Activated CD4-positive, alpha-beta T cell treated with anti-CD3 and anti-CD28 coated beads, Interleukin-2, amount 10 ng/mL, durations not matched to agents 7 days and 5 days (primary cell): ENCODE measurements around the gene RIF1. TPM values are rescaled to one million over a fixed set of nuclear protein-coding genes. Genes with fewer than 3 reads are reported as not detected.

ENCODE experiments used
- CTCF ChIA-PET: fragments of 350-600 bp; sonication (Branson Sonifier 250); formaldehyde crosslinking; loops from one replicate; lab custom pipeline; 2021; ENCODE audit warnings: antibody characterized with exemption; lab: Charles Lee
- POLR2A ChIA-PET: fragments of 350-600 bp; sonication (Branson Sonifier 250); formaldehyde crosslinking; loops from one replicate; lab custom pipeline; 2021; ENCODE audit warnings: antibody characterized with exemption; lab: Charles Lee
- DNase-seq: peaks from one replicate; pipeline ENCODE4 v3.0.0-alpha.2; 2020
- H3K27ac Mint-ChIP-seq: one replicate; pipeline ENCODE4 v1.8.0; 2021; ENCODE audit warnings: mild to moderate bottlenecking, moderate library complexity, mixed read lengths
- H3K27me3 Mint-ChIP-seq: one replicate; pipeline ENCODE4 v1.8.0; 2021; ENCODE audit warnings: mixed read lengths
- H3K36me3 Mint-ChIP-seq: one replicate; pipeline ENCODE4 v1.8.0; 2021; ENCODE audit warnings: low read depth, mixed read lengths
- H3K4me1 Mint-ChIP-seq: one replicate; pipeline ENCODE4 v1.8.0; 2021; ENCODE audit warnings: mixed read lengths
- H3K4me3 Mint-ChIP-seq: one replicate; pipeline ENCODE4 v1.8.0; 2021; ENCODE audit warnings: mild to moderate bottlenecking, moderate library complexity, mixed read lengths
- H3K9me3 Mint-ChIP-seq: one replicate; pipeline ENCODE4 v1.8.0; 2021; ENCODE audit warnings: mixed read lengths
- total RNA-seq, 2 experiments: library from RNA; stranded (reverse); gene quantifications; one replicate each; pipeline ENCODE4 v1.2.3, GENCODE V29; 2021

RIF1 gene
- total RNA-seq, 2 experiments from 2014 or later: 57.1 to 57.3 TPM

GRCh38 chr2:151437630-151438029 is 27.9 kb downstream of the RIF1 start:
- H3K36me3 Mint-ChIP-seq: peaks cover 44% of the 10 kb centered on the region

DNA sequence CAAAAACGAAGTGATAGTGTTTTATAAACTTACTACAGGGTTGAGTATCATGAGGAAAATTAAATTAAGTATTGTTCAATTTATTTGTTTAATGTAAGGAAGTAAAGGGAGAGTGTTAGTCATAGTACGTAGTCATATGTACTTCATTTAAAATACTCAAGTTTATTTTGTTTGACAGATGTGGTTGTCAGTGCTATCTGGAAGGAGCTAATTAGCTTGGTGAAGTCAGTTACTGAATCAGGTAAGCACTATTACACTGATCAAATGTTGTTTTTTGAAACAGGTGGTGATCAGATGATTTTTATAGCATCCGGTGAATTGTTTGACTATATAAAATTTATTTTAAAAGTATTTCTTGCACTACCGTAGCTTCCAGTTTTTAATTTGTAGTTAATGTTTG is 28.8 kb downstream of the RIF1 start:
- POLR2A ChIA-PET: no interaction called here
- H3K9me3 Mint-ChIP-seq: no peaks in the 10 kb centered on the region
- DNase-seq: no peak
- H3K27ac Mint-ChIP-seq: no peak overlapping the region
- H3K4me1 Mint-ChIP-seq: peaks cover 13% of the 10 kb centered on the region
- CTCF ChIA-PET: interaction anchor here (0.6 to 1.1 kb wide), 5 partner anchors 8 to 277 kb away, joined by 3 to 5 read pairs (median 3); no protein-coding TSS in a partner anchor
- no peaks in the 10 kb centered on the region for H3K27me3 Mint-ChIP-seq
- H3K36me3 Mint-ChIP-seq: peaks cover 43% of the 10 kb centered on the region
- no peak overlapping the region for H3K4me3 Mint-ChIP-seq

More at GRCh38 chr2:151437630-151438029, 27.9 kb downstream of the RIF1 start:
- H3K27me3 Mint-ChIP-seq: no peaks in the 10 kb centered on the region
- H3K27ac Mint-ChIP-seq: peak overlapping the region; percentile 71
- CTCF ChIA-PET: interaction anchor here (0.5 to 1.3 kb wide), 7 partner anchors 9 to 590 kb away, joined by 3 to 5 read pairs (median 4); partner anchors contain the start of gene RIF1
- DNase-seq: peak; percentile 28
- no peak overlapping the region for H3K4me3 Mint-ChIP-seq
- POLR2A ChIA-PET: no interaction called here
- H3K9me3 Mint-ChIP-seq: no peaks in the 10 kb centered on the region
- H3K4me1 Mint-ChIP-seq: peaks cover 13% of the 10 kb centered on the region

DNA sequence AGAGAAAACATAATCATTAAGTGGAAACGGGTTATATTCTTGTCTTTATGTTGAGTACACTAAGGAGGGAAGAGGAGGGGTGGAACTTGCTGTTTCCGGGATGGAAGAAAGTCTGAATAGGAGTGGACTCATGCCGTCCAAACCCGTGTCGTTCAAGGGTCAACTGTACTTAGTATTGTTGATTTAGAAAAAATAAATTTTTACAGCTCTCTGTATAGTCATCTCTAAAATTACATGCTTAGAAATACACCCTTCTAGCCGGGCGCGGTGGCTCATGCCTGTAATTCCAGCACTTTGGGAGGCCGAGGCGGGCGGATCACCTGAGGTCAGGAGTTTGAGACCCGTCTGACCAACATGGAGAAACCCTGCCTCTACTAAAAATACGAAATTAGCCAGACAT is 29.4 kb downstream of the RIF1 start:
- peaks cover 13% of the 10 kb centered on the region for H3K4me1 Mint-ChIP-seq
- no peak for DNase-seq
- POLR2A ChIA-PET: no interaction called here
- H3K36me3 Mint-ChIP-seq: peaks cover 46% of the 10 kb centered on the region
- H3K27ac Mint-ChIP-seq: no peak overlapping the region
- no peak overlapping the region for H3K4me3 Mint-ChIP-seq
- H3K27me3 Mint-ChIP-seq: no peaks in the 10 kb centered on the region
- no peaks in the 10 kb centered on the region for H3K9me3 Mint-ChIP-seq
- CTCF ChIA-PET: no interaction called here

GRCh38 chr2:151459358-151459757 is 49.7 kb downstream of the RIF1 start:
- Mint-ChIP-seq H3K36me3 (peaks cover 58% of the 10 kb centered on the region), H3K9me3 (no peaks in the 10 kb centered on the region), H3K4me1 (no peaks in the 10 kb centered on the region), H3K4me3 (no peak overlapping the region), H3K27me3 (no peaks in the 10 kb centered on the region), H3K27ac (no peak overlapping the region)
- POLR2A ChIA-PET: no interaction called here
- CTCF ChIA-PET: interaction anchor here (1.4 kb wide), 1 partner anchor 10 kb away, joined by 4 read pairs; no protein-coding TSS in a partner anchor
- no peak for DNase-seq

DNA sequence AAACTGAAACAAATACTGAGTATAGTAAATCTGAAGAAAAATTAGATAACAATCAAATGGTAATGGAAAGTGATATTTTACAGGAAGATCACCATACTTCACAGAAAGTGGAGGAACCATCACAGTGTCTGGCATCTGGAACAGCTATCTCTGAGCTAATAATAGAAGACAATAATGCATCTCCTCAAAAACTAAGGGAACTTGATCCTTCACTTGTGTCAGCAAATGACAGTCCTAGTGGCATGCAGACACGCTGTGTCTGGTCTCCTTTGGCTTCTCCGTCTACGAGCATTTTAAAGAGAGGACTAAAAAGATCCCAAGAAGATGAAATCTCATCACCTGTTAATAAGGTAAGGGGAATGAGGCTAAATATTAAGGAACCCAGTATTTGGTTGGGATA is 56.1 kb downstream of the RIF1 start:
- H3K4me1 Mint-ChIP-seq: no peaks in the 10 kb centered on the region
- CTCF ChIA-PET: interaction anchor here (0.8 to 1.2 kb wide), 2 partner anchors 12 to 176 kb away, joined by 5 read pairs; partner anchors contain the start of gene NMI
- H3K9me3 Mint-ChIP-seq: peaks cover 3% of the 10 kb centered on the region
- no peak for DNase-seq
- no peak overlapping the region for H3K4me3 Mint-ChIP-seq
- POLR2A ChIA-PET: no interaction called here
- H3K27me3 Mint-ChIP-seq: no peaks in the 10 kb centered on the region
- peaks cover 83% of the 10 kb centered on the region for H3K36me3 Mint-ChIP-seq
- no peak overlapping the region for H3K27ac Mint-ChIP-seq

- Mint-ChIP-seq H3K27ac (no peak overlapping the region), H3K9me3 (peaks cover 6% of the 10 kb centered on the region), H3K4me1 (peaks cover 9% of the 10 kb centered on the region), H3K4me3 (no peak overlapping the region), H3K36me3 (peaks cover 87% of the 10 kb centered on the region), H3K27me3 (no peaks in the 10 kb centered on the region)
- POLR2A ChIA-PET: interaction anchor here (0.6 kb wide), 1 partner anchor 23 kb away, joined by 4 read pairs; no protein-coding TSS in a partner anchor
- CTCF ChIA-PET: interaction anchor here (0.6 to 1.6 kb wide), 3 partner anchors 10 to 28 kb away, joined by 3 to 4 read pairs (median 3); no protein-coding TSS in a partner anchor
- DNase-seq: no peak
These were observed 60.9 kb downstream of the RIF1 start for GRCh38 chr2:151470556-151470955.

DNA sequence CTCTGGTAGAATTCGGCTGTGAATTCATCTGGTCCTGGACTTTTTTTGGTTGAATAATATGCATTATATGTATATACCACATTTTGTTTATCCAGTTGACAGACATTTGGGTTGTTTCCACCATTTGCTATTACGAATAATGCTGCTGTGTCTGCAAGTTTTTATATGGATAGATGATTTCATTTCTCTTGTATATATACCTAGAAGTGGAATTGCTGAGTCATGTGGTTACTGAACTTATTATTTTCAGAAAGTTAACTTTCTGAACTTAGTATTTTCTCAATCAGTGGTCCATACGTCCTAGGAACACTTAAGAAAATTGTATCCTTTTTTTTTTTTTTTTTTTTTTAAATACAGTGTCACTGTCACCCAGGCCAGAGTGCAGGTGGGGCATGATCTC is 63.3 kb downstream of the RIF1 start:
- CTCF ChIA-PET: no interaction called here

DNA sequence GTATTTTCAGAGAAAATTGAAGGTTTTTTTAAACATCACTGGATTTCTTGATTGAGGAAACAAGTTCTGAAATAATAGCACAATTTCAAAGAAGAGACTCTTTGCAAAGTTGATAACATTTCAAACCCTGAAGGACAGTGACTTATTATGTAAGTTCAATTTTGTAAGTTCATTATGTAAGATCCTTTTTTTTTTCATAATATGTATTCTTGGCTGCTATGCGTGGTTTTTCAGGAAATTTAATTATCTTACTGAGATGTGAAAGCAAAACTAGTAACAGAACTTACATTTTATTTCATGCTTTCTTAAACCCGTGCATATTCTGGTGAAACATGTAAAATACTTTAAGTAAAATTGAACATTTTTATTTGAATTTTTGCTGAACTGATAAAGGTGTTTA is 65.4 kb downstream of the RIF1 start:
- peaks cover 4% of the 10 kb centered on the region for H3K9me3 Mint-ChIP-seq
- H3K27me3 Mint-ChIP-seq: no peaks in the 10 kb centered on the region
- H3K4me3 Mint-ChIP-seq: no peak overlapping the region
- no peak overlapping the region for H3K27ac Mint-ChIP-seq
- DNase-seq: no peak
- ChIA-PET CTCF (interaction anchor here (1.1 to 1.3 kb wide), 2 partner anchors 14 to 37 kb away, joined by 3 to 4 read pairs; no protein-coding TSS in a partner anchor), POLR2A (interaction anchor here (0.5 kb wide), 1 partner anchor 413 kb away, joined by 3 read pairs; no protein-coding TSS in a partner anchor)
- peaks cover 11% of the 10 kb centered on the region for H3K4me1 Mint-ChIP-seq
- peaks cover 79% of the 10 kb centered on the region for H3K36me3 Mint-ChIP-seq

More for the DNA sequence above, 63.3 kb downstream of the RIF1 start:
- Mint-ChIP-seq H3K9me3 (peaks cover 6% of the 10 kb centered on the region), H3K4me1 (peaks cover 9% of the 10 kb centered on the region), H3K36me3 (peaks cover 82% of the 10 kb centered on the region), H3K4me3 (no peak overlapping the region), H3K27ac (no peak overlapping the region), H3K27me3 (no peaks in the 10 kb centered on the region)
- POLR2A ChIA-PET: interaction anchor here (0.6 kb wide), 1 partner anchor 63 kb away, joined by 3 read pairs; no protein-coding TSS in a partner anchor
- DNase-seq: no peak

GRCh38 chr2:151476287-151476686 is 66.6 kb downstream of the RIF1 start:
- Mint-ChIP-seq H3K4me1 (peaks cover 16% of the 10 kb centered on the region), H3K9me3 (no peaks in the 10 kb centered on the region), H3K27ac (no peak overlapping the region), H3K27me3 (no peaks in the 10 kb centered on the region), H3K4me3 (no peak overlapping the region), H3K36me3 (peaks cover 76% of the 10 kb centered on the region)
- no peak for DNase-seq
- ChIA-PET POLR2A (no interaction called here), CTCF (interaction anchor here (1.4 kb wide), 1 partner anchor 13 kb away, joined by 3 read pairs; no protein-coding TSS in a partner anchor)

DNA sequence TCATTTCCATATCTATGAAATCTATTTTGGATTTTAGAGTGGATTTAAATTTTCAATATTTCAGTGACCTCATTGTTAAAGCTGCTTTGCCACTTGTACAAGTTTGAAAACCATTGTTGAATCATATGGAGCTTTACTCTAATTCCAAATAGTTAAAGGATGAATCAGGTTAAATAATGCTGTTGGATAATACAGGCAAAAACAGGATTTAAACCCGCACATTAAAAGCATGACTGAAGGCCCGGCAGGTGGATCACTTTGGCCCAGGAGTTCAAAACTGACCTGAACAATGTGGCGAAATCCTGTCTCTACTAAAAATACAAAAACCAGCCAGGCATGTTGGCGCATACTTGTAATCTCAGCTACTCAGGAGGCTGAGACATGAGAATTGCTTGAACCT is 68.3 kb downstream of the RIF1 start:
- H3K36me3 Mint-ChIP-seq: peaks cover 74% of the 10 kb centered on the region
- no peaks in the 10 kb centered on the region for H3K27me3 Mint-ChIP-seq
- DNase-seq: no peak
- no peak overlapping the region for H3K4me3 Mint-ChIP-seq
- no peaks in the 10 kb centered on the region for H3K9me3 Mint-ChIP-seq
- CTCF ChIA-PET: interaction anchor here (1.1 kb wide), 1 partner anchor 12 kb away, joined by 5 read pairs; no protein-coding TSS in a partner anchor
- no peak overlapping the region for H3K27ac Mint-ChIP-seq
- POLR2A ChIA-PET: no interaction called here
- peaks cover 25% of the 10 kb centered on the region for H3K4me1 Mint-ChIP-seq

DNA sequence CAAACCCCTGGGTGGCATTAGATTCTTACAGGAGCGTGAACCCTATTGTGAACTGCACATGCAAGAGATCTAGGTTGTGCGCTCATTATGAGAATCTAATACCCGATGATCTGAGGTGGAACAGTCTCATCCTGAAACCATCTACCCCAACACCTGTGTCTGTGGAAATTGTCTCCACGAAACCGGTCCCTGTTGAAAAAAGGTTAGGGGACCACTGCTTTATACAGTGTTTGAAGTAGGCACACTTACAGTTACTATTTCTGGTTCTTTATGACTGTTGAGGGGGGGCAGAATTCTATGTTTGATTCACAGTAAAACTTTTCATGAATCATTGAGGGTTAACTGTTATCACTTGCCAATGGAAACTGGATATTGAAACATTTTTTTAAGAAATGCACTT is 72.0 kb downstream of the RIF1 start:
- no peaks in the 10 kb centered on the region for H3K9me3 Mint-ChIP-seq
- H3K27me3 Mint-ChIP-seq: no peaks in the 10 kb centered on the region
- peaks cover 77% of the 10 kb centered on the region for H3K36me3 Mint-ChIP-seq
- ChIA-PET CTCF (no interaction called here), POLR2A (no interaction called here)
- H3K27ac Mint-ChIP-seq: no peak overlapping the region
- DNase-seq: no peak
- H3K4me1 Mint-ChIP-seq: peaks cover 16% of the 10 kb centered on the region
- H3K4me3 Mint-ChIP-seq: no peak overlapping the region

DNA sequence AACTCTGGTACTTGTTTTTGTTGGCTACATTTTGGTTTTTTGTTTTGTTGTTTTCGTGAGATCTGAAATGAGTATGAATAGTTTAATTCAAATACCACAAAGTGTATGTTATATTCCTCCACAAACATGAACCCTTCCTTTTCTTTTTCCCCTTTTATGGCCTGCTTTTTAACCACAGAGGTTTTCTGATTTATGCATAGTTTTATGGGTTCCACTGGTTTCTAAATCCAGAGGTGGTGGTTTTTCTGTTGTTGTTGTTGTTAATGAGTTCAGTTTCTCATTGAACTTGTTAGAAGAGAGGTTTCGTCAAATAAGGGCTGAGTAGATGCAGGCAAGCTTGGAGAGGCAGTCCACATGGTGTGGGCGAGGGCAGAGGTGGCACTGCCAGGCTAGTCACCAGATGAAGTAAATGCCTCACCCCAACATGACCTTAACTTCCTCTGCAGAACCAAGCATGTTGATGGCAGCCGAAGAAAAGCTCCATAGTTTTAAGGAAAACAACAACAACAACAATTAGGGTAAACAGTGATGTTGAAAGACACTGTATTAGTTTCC is 72.5 kb downstream of the RIF1 start:
- peaks cover 74% of the 10 kb centered on the region for H3K36me3 Mint-ChIP-seq
- CTCF ChIA-PET: no interaction called here
- H3K9me3 Mint-ChIP-seq: no peaks in the 10 kb centered on the region
- DNase-seq: no peak
- POLR2A ChIA-PET: no interaction called here
- no peak overlapping the region for H3K27ac Mint-ChIP-seq
- peaks cover 16% of the 10 kb centered on the region for H3K4me1 Mint-ChIP-seq
- H3K27me3 Mint-ChIP-seq: no peaks in the 10 kb centered on the region
- no peak overlapping the region for H3K4me3 Mint-ChIP-seq

DNA sequence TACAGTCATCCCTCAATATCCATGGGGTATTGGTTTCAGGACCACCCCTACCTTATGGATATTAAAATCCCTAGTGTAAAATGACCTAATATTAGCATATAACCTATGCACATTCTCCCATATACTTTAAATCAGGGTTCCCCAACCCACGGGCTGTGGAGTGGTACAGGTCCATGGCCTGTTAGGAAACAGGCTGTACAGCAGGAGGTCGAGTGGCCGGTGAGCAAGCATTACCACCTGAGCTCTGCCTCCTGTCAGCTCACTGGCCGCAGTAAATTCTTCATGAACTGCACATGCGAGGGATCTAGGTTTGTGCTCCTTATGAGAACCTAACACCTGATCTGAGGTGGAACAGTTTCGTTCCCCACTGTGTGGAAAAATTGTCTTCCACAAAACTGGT is 73.8 kb downstream of the RIF1 start:
- Mint-ChIP-seq H3K27me3 (no peaks in the 10 kb centered on the region), H3K4me3 (no peak overlapping the region), H3K36me3 (peaks cover 62% of the 10 kb centered on the region), H3K27ac (no peak overlapping the region), H3K9me3 (no peaks in the 10 kb centered on the region), H3K4me1 (peaks cover 16% of the 10 kb centered on the region)
- DNase-seq: no peak
- ChIA-PET CTCF (no interaction called here), POLR2A (no interaction called here)
